ENCODE measurements around the gene DGKD.

The DGKD gene, protein sequence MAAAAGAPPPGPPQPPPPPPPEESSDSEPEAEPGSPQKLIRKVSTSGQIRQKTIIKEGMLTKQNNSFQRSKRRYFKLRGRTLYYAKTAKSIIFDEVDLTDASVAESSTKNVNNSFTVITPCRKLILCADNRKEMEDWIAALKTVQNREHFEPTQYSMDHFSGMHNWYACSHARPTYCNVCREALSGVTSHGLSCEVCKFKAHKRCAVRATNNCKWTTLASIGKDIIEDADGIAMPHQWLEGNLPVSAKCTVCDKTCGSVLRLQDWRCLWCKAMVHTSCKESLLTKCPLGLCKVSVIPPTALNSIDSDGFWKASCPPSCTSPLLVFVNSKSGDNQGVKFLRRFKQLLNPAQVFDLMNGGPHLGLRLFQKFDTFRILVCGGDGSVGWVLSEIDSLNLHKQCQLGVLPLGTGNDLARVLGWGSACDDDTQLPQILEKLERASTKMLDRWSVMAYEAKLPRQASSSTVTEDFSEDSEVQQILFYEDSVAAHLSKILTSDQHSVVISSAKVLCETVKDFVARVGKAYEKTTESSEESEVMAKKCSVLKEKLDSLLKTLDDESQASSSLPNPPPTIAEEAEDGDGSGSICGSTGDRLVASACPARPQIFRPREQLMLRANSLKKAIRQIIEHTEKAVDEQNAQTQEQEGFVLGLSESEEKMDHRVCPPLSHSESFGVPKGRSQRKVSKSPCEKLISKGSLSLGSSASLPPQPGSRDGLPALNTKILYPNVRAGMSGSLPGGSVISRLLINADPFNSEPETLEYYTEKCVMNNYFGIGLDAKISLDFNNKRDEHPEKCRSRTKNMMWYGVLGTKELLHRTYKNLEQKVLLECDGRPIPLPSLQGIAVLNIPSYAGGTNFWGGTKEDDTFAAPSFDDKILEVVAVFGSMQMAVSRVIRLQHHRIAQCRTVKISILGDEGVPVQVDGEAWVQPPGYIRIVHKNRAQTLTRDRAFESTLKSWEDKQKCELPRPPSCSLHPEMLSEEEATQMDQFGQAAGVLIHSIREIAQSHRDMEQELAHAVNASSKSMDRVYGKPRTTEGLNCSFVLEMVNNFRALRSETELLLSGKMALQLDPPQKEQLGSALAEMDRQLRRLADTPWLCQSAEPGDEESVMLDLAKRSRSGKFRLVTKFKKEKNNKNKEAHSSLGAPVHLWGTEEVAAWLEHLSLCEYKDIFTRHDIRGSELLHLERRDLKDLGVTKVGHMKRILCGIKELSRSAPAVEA

DNA sequence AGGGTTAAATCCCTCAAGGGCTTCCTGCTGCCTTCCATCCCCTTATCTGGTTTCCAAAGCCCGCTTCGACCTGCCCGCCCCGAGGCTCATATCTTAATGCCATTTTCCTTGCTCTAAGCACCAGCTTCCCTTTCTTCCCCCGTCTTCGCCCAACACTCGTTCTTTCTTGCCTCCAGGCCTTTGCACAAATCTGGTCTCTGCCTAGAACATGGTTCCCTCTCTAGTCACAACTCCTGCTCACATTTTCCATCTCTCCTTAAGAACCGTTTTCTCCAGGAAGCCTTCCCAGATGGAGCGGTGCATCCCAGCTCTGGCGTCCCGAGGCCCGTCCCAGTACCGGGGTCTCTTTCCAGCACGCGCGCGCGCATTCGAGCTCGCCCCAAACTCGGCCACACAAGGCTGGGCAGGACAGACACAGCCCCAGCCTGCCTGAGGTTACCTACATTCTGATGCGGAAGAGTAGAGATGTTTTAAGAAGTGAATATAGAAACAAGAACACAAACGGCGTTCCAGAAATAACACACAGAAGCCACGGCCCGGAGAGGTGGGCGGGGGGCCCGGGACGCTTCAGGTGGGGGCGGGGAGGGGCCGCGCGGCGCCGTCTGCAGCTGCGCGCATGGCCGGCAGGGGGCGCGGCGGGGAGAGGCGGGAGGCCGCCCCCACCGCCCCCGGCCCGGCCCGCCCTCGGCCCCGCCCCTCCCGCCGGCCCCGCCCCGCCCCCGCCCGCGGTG, at the start of gene DGKD:
Gene DGKD, plus strand, starts transcription at position 726 of the 731 bp plus-strand sequence. CDS start 25 bp downstream, outside the sequence.
- in situ Hi-C loops (cut with MboI; ENCODE audit: low sequenced_read_pairs) = no loop called here

DNA sequence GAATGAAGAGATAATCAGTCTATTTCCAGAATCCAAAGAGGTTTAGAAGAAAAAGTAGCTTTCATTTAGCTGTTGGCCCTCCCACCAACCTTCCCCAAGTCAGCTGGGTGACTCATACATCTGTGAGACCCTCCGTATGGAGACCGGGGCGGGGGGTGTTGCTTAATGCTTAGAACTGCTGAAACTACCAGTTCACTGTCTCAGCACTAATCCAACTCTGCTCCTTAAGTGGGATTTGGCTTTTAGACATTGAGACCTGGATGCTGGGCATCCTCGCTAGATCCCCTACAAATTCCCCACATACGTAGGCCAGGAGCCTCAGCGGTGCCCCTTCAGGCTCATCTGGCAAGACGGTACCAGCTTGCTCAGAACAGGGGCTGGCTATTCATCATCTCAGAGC, 46.7 kb upstream of the DGKD start, which contains the start of gene SAG:
Gene SAG, plus strand, starts transcription at position 252 of the 400 bp plus-strand sequence. CDS start 1,374 bp downstream, outside the sequence.
- in situ Hi-C loops (cut with MboI; ENCODE audit: low sequenced_read_pairs) = no loop called here

DNA sequence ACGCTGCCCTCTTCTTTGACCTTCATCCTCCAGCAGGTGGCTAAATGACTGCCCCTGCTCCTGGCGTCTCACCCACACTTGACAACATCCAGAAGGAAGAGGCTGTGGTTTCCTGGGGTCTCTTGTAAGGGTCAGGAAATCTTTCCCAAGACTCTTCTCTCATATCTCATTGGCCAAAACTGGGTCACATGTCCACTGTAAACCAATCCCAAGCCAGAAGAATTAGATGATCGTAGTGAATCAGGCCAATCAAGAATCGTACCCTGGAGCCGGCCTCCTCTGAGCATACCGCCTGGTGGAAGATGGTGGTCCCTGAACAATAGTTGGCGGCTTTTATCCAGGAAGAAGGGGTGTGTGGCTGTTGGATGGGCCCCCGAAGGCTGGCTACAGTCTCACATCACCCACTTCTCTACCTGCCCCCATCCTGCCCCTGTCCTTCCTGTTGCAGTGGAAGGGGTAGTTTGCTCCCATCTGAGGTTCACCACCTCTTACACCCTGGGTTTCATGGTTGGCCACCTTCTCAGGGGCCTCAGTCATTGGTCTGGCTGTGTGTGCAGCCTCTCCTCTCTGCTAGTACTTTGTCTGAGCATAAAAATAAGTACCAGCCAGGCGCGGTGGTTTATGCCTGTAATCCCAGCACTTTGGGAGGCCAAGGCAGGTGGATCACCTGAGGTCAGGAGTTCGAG, 42.9 kb upstream of the DGKD start:
- in situ Hi-C loops (cut with MboI; ENCODE audit: low sequenced_read_pairs) = no loop called here

DNA sequence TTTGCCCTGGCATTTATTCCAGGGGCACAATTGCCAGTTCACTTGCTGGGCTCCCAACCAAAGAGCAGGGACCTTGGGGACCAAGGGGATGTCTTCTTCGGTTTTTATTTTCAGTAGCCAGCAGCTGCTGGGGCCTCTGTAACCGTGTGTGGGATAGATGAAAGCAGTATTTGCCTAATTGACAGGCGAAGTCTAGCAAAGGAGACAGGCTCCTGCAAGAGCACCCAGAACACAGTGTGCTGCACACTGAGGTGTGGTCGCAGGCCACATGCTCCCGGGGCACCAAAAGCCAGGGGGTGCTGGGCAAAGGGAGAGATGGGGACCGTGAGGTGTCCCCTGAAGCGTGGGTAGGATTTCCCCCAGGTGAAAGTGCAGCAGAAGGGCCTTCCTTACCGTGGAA, 41.4 kb upstream of the DGKD start:
- in situ Hi-C loops (cut with MboI; ENCODE audit: low sequenced_read_pairs) = no loop called here

DNA sequence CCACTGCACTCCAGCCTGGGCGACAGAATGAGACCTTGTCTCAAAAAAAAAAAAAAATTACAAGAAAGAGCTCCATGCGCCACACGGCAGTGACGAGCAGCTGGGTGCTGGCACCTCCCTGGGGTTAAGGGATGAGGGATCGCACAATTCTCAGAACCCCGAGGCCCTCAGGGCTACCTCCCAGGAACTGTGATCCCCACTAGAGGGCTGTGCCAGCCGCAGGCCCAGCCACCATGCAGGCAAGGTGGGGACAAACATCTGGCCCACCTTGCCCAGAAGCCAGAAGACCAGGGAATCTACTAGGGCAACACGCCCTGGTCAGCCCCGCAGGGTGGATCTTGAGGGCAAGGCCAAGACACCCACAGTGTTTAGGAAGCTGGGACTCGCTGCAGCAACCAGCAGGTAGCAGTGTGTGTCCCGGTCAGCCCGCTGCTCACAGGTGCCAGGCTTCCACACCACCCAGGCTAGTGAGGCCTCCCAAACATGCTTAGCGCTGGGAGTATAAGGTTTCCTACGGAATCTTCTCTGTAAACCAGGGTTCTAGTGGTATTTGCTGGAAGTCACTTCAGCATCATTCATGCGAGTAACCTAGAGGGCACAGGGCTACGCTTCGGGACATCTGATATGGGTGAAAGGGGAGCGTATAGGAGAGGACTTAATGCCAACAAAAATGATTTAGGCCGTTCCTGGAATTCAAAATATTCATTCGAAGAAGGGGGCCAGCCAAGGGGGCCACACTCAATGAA, 39.9 kb upstream of the DGKD start:
- in situ Hi-C loops (cut with MboI; ENCODE audit: low sequenced_read_pairs) = no loop called here

DNA sequence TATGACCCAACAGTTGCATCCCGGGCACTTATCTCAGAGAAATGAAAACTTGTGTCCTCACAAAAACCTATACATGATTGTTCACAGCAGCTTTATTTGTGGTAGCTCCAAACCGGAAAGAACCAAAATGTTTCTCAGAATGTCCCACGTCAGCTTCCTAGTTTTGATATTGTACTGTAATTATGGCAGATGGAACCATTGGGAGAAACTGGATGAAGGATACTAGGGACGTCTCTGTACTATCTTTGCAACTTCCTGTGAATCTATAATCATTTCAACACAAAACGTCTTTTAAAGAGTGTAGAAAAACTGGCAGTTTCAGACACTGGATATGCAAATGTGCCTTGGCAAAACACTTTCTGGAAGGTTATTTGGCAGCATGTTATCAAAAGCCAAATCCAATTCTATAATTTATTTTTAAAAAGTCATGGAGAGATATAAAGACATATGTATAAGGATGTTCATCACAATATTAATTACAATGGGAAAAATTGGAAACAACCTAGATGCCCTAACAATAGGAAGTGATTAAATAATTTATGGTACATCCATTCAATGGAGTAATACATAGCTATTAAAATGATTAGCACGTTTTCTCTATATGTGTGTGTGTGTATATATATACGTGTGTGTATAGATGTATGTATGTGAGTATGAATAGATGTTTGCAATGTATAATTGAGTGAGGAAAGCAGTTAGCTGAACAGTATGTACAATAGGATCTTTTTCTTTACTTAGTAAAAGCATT, 36.9 kb upstream of the DGKD start:
- in situ Hi-C loops (cut with MboI; ENCODE audit: low sequenced_read_pairs) = no loop called here

DNA sequence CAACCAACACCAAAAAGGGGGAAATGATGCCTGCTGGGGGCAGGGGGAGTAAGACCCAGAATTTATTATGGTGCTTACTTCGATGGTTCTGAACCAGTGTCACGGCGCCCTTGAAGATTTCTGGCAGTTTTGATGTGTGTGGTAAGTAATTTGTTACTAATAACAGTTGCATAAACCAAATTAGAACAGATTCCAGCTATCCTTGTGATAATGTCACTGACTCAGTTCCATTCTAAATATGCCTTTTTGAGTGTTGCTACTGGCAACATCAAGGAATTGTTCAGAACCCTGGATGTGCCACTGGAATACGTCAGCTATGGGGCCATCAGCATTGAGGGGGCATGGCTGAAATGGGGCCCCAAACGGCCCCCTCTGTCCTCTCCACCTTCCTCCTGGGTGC, 35.0 kb upstream of the DGKD start:
- in situ Hi-C loops (cut with MboI; ENCODE audit: low sequenced_read_pairs) = no loop called here

DNA sequence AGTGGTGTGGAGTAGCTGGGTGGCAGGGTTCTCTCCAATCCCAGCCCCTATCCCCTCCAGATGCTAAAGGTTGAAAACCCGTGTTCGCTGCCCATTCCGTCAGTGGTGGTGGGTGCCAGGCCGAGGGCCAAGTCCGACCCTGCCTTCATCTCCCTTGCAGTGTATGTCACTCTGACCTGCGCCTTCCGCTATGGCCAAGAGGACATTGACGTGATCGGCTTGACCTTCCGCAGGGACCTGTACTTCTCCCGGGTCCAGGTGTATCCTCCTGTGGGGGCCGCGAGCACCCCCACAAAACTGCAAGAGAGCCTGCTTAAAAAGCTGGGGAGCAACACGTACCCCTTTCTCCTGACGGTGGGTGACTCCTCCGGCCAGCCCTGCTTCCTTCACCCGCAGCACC, 33.8 kb upstream of the DGKD start:
- in situ Hi-C loops (cut with MboI; ENCODE audit: low sequenced_read_pairs) = no loop called here

DNA sequence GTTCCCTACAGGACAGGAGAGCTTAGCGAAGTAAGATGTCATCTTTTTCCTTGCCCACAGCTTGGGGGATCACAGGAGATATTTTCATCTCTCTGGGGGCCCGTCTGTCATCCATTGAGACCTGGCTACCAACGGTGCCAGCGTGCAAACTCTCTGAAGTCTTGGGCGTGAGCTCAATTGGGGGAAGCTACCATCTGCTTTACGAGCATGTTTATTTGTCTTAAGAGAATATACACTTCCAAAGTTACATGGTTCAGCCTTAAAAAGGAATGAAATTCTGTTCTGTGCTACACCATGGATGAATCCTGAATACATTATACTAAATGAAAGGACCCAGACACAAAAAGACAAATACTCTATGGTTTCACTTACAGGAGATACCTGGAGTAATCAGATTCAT, 33.1 kb upstream of the DGKD start:
- in situ Hi-C loops (cut with MboI; ENCODE audit: low sequenced_read_pairs) = no loop called here

DNA sequence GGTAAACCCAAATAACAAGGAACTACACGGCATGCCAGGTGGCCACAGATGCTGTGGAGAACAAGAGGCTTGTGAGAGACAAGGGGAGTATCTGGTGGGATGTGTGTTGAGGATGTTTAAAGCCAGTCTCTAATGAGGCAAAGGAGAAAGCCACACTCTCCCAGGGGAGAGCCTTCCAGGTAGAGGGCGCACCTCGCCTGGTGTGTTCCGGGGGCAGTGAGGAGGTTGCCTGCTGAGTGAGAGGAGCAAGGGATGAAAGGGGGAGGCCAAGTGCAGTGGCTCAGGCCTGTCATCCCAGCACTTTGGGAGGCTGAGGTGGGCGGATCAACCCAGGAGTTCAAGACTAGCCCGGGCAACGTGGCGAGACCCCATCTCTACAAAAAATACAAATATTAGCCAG, 30.4 kb upstream of the DGKD start:
- in situ Hi-C loops (cut with MboI; ENCODE audit: low sequenced_read_pairs) = no loop called here

DNA sequence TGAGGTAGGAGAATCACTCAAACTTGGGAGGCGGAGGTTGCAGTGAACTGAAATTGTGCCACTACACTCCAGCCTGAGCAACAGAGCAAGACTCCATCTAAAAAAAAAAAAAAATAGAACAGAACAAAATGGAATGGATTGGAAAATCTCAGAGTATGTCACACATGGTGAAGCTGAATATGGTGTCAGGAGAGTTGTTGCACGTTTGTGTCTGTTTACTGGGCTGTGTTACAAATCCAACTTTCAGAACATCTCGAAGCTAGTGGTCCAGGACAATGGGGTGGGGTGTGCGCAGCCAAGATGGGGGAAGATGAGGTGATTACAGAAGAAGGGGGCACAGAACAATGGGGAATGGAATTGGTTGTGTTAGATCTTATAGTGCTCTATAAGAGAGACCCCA, 29.0 kb upstream of the DGKD start:
- in situ Hi-C loops (cut with MboI; ENCODE audit: low sequenced_read_pairs) = no loop called here

DNA sequence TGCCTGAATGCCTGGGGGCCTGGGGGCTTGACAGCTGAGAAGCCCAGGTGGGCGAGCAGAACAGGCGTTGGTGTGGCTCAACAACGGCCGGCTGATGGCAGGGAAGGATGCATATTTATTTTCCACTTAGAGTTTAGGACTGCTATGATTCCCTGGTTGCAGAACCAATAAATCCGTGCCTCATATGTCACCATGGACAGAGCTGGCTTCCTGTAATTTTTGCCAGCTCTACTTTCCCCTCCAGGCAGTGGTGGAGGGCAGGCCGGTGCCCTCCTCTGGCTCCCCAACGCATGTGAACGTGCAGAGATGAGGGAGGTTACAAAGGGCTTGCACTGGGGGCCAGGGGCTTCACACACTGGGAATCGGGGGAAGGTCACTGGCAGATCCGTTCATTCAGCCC, 28.5 kb upstream of the DGKD start:
- in situ Hi-C loops (cut with MboI; ENCODE audit: low sequenced_read_pairs) = no loop called here

DNA sequence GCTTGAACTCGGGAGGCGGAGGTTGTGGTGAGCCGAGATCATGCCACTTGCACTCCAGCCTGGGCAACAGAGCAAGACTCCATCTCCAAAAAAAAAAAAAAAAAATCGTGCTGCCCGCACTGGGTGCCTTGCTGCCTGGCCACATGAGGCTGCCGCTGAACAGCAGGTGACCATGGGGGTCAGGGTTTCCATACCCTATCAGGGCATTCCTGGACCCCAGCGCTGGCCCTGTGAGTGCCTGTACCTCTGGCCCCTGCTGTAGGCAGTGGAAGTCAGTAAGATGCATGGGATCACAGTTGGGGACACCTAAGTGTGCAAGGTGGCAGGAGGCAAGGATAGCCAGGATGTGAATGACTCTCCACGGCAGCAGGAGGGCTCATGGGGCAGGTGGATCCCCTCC, 27.8 kb upstream of the DGKD start:
- in situ Hi-C loops (cut with MboI; ENCODE audit: low sequenced_read_pairs) = no loop called here

DNA sequence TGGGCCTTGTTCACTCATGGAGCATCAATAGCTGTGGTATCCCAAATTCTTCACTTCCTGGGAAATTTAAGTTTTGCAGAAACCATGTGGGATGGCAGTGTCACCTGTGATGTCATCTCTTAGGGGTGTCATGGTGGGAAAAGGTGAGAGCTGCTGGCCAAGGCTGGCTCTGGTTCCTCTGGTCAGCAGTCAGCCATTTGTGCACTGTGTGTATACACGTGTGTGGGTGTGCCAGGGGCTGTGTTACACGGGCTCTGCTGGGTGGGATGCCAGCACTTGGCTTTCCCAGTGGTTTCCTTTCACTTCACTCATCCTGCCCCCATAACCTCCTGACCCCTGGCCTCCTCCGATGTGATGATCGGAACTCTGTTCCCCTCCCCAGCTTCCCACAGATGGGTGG, 25.4 kb upstream of the DGKD start:
- in situ Hi-C loops (cut with MboI; ENCODE audit: low sequenced_read_pairs) = no loop called here

DNA sequence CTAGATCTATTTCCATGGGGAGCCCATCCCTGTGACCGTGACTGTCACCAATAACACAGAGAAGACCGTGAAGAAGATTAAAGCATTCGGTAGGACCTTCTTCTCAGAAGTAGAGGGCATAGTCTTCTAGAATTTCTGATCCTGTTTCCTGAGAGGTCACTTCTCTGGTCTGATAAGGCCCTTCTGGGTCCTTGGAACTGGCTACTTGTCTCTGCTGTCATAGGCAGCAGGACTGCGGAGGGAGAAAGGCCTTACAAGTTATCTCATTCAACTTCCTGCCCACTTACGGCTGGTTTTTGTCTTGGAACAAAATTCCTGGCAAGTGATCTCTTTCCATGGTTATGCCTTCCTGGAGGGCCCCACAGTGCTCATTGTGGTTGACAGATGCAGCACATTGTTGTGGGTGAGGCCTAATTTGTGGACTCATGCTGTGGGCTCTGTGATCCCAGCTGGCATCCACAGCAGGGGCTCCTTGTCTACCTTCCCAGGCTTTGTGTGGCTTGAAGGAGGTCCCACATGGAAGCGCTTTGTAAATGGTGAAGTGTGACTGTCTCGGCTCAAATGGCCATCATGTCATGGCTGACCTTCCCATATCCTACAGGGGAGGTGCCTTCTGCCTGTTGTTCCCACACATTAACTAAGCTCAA, 24.7 kb upstream of the DGKD start:
- in situ Hi-C loops (cut with MboI; ENCODE audit: low sequenced_read_pairs) = no loop called here

DNA sequence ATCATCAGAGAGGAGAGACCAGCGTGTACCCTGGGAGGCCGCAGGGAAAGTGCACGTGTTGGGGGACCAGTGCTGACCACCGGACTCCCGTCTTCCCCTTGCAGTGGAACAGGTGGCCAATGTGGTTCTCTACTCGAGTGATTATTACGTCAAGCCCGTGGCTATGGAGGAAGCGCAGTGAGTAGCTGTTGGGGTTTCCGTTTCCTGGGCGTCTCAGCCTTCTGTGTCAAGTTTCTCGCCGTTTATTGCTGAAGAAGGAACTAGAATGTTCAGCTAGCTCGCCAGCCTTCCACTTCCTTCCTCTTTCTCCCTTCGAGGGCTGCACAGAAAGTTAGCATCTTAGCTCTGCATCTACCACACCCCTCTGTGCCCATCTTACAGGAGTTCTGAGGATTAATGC, 22.8 kb upstream of the DGKD start:
- in situ Hi-C loops (cut with MboI; ENCODE audit: low sequenced_read_pairs) = no loop called here

DNA sequence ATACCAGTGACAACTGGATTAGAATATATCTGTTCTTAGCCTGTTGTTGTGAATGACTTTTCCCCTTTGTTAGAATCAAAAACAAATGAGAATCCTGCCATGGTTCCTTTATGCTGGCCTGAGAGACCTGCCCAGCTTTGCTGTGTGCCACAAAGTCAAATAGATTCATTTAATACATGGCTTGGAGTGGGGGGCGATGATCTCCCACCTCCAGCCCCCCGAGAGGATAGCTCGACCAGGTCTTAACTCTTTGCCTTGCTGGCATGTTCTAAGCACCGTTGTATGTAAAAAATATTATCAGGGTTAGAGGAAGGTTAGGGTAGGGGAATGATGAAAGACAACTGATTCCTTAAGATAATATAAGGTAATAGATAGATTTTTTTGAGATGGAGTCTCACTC, 22.2 kb upstream of the DGKD start:
- in situ Hi-C loops (cut with MboI; ENCODE audit: low sequenced_read_pairs) = no loop called here

DNA sequence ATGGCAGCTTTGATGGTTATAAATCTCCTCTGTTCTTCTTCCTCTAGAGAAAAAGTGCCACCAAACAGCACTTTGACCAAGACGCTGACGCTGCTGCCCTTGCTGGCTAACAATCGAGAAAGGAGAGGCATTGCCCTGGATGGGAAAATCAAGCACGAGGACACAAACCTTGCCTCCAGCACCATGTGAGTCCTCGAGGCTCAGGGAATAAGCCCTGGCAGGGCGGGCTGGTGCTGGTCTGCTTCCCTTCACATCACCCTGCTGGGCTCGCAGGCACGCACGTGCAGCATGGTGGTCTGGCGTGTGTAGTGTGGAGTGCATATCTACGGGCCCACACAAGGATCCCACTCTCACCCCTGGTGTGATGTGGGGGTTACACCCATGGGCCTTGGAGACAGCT, 19.4 kb upstream of the DGKD start:
- in situ Hi-C loops (cut with MboI; ENCODE audit: low sequenced_read_pairs) = no loop called here
